Measurements from ENCODE around the gene KIF7. TPM values are rescaled to one million over a fixed set of nuclear protein-coding genes. Genes with fewer than 3 reads are reported as not detected.

Gene KIF7
- total RNA-seq, 1 experiment from 2014 or later = 8.2 TPM

DNA sequence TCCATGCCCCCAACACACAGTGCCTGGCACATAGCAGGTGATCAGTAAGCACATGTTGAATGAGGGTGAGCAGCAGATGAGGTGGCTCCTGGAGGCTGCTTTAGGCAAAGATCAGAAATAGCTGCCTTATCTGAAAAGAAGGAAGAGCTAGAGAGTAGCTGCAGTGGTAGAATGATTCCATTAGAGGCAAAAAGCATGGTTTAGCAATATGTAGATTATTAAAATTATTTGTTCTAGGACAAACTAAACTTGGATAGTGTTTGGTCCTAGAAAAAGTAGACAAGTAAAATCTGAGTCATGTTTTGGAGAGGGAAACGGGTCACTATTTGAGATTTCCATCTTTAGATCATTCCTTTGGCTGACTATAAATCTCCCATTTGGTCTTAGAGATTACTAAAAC is 32.1 kb downstream of the KIF7 start:
- no peaks in the 10 kb centered on the region; the same call in 1 of the 2 replicates for H3K36me3 ChIP-seq (ENCODE audit: control insufficient read depth, insufficient read depth, low read length)
- CTCF ChIA-PET = interaction anchor here (0.6 kb wide), 2 partner anchors 72 to 130 kb away, joined by 3 read pairs; no protein-coding TSS in a partner anchor

DNA sequence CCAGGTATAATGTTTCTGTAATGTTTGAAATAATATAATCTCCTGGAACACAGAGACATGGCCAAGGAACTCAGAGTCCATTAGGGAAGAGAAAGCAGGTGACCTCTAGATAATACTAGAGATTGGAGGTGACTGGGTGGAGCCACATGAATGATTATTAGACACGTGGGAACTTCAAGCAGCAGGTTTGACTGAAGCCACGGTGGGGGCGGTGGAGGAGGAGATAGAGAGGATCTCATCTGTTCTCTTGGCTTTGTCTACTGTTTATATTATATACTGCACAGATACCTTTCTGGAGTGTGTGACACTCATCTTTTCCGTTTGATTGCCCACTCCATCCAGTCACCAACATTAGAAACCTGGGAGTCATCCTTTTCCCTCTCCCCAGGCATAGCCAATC is 33.7 kb downstream of the KIF7 start:
- DNase-seq = no peak
- POLR2A ChIA-PET = no interaction called here
- intact Hi-C loops (cut with micrococcal nuclease; ENCODE audit: unreplicated experiment) = no loop called here
- Histone ChIP-seq H3K4me3 (ENCODE audit: low read depth, low read length) (no peak overlapping the region), H3K27me3 (replicated peaks; ENCODE audit: control insufficient read depth, insufficient read depth, low read length) (no peaks in the 10 kb centered on the region), H3K4me1 (no peaks in the 10 kb centered on the region), H3K9me3 (no peaks in the 10 kb centered on the region), H3K36me3 (ENCODE audit: control insufficient read depth, insufficient read depth, low read length) (no peaks in the 10 kb centered on the region; the same call in 1 of the 2 replicates)
- Mint-ChIP-seq H3K4me3 (ENCODE audit: unreplicated experiment) (no peak overlapping the region), H3K27ac (ENCODE audit: unreplicated experiment) (no peak overlapping the region), H3K9me3 (ENCODE audit: unreplicated experiment) (no peaks in the 10 kb centered on the region), H3K4me1 (ENCODE audit: low read depth, unreplicated experiment) (no peaks in the 10 kb centered on the region), H3K27me3 (ENCODE audit: insufficient read depth, unreplicated experiment) (no peaks in the 10 kb centered on the region), H3K36me3 (ENCODE audit: insufficient read depth, unreplicated experiment) (peaks cover 87% of the 10 kb centered on the region)
- TF ChIP-seq, protein P1, sequence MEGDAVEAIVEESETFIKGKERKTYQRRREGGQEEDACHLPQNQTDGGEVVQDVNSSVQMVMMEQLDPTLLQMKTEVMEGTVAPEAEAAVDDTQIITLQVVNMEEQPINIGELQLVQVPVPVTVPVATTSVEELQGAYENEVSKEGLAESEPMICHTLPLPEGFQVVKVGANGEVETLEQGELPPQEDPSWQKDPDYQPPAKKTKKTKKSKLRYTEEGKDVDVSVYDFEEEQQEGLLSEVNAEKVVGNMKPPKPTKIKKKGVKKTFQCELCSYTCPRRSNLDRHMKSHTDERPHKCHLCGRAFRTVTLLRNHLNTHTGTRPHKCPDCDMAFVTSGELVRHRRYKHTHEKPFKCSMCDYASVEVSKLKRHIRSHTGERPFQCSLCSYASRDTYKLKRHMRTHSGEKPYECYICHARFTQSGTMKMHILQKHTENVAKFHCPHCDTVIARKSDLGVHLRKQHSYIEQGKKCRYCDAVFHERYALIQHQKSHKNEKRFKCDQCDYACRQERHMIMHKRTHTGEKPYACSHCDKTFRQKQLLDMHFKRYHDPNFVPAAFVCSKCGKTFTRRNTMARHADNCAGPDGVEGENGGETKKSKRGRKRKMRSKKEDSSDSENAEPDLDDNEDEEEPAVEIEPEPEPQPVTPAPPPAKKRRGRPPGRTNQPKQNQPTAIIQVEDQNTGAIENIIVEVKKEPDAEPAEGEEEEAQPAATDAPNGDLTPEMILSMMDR (IDR thresholded peaks at IDR 0.05; ENCODE audit: insufficient read depth in 1 of 2, low read depth in 1 of 2, low read length in 1 of 2, severe bottlenecking in 1 of 2, unreplicated experiment in 1 of 2) = no peak
- CTCF ChIA-PET = no interaction called here
- no TSS peak for BruUV-seq (replicated peaks)

More for the DNA sequence above, 32.1 kb downstream of the KIF7 start:
- no peaks in the 10 kb centered on the region for H3K9me3 ChIP-seq
- BruUV-seq (replicated peaks) = no TSS peak
- DNase-seq = no peak
- no peak overlapping the region for H3K4me3 ChIP-seq (ENCODE audit: low read depth, low read length)
- H3K9me3 Mint-ChIP-seq (ENCODE audit: unreplicated experiment) = no peaks in the 10 kb centered on the region
- no peaks in the 10 kb centered on the region for H3K4me1 Mint-ChIP-seq (ENCODE audit: low read depth, unreplicated experiment)
- H3K27me3 ChIP-seq (replicated peaks; ENCODE audit: control insufficient read depth, insufficient read depth, low read length) = no peaks in the 10 kb centered on the region
- peaks cover 88% of the 10 kb centered on the region for H3K36me3 Mint-ChIP-seq (ENCODE audit: insufficient read depth, unreplicated experiment)
- POLR2A ChIA-PET = no interaction called here
- H3K4me1 ChIP-seq = no peaks in the 10 kb centered on the region
- intact Hi-C loops (cut with micrococcal nuclease; ENCODE audit: unreplicated experiment) = no loop called here
- H3K4me3 Mint-ChIP-seq (ENCODE audit: unreplicated experiment) = no peak overlapping the region
- no peak overlapping the region for H3K27ac Mint-ChIP-seq (ENCODE audit: unreplicated experiment)
- H3K27me3 Mint-ChIP-seq (ENCODE audit: insufficient read depth, unreplicated experiment) = no peaks in the 10 kb centered on the region
- TF ChIP-seq, protein P1 (IDR thresholded peaks at IDR 0.05; ENCODE audit: insufficient read depth in 1 of 2, low read depth in 1 of 2, low read length in 1 of 2, severe bottlenecking in 1 of 2, unreplicated experiment in 1 of 2) = no peak

DNA sequence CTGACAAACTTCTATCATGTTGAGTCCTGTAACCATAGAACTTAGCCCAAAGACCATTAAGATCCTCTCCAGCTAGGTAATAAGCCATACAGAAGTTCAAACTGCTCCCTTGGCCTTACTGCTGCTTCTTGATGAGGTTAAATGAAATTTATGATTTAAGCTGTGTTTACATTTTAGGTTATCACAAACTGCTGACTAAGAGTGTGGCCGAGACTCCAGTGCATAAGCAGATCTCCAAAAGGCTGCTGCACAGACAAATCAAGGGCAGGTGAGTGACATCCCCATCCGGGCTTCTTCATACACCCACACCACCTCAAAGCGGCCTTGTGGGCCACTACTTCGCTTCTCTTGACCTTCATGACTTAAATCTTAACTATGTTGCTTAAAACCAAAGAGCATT is 39.0 kb downstream of the KIF7 start:
- H3K9me3 Mint-ChIP-seq (ENCODE audit: unreplicated experiment) = peaks cover 10% of the 10 kb centered on the region
- no TSS peak for BruUV-seq (replicated peaks)
- no peaks in the 10 kb centered on the region for H3K4me1 ChIP-seq
- H3K27me3 ChIP-seq (replicated peaks; ENCODE audit: control insufficient read depth, insufficient read depth, low read length) = no peaks in the 10 kb centered on the region
- peaks cover 81% of the 10 kb centered on the region for H3K36me3 Mint-ChIP-seq (ENCODE audit: insufficient read depth, unreplicated experiment)
- no peaks in the 10 kb centered on the region for H3K27me3 Mint-ChIP-seq (ENCODE audit: insufficient read depth, unreplicated experiment)
- no peak overlapping the region for H3K4me3 ChIP-seq (ENCODE audit: low read depth, low read length)
- no peak for DNase-seq
- no peak overlapping the region for H3K4me3 Mint-ChIP-seq (ENCODE audit: unreplicated experiment)
- no peak overlapping the region for H3K27ac Mint-ChIP-seq (ENCODE audit: unreplicated experiment)
- H3K9me3 ChIP-seq = no peaks in the 10 kb centered on the region
- TF ChIP-seq, protein P1 (IDR thresholded peaks at IDR 0.05; ENCODE audit: insufficient read depth in 1 of 2, low read depth in 1 of 2, low read length in 1 of 2, severe bottlenecking in 1 of 2, unreplicated experiment in 1 of 2) = no peak
- no peaks in the 10 kb centered on the region; the same call in 1 of the 2 replicates for H3K36me3 ChIP-seq (ENCODE audit: control insufficient read depth, insufficient read depth, low read length)
- intact Hi-C loops (cut with micrococcal nuclease; ENCODE audit: unreplicated experiment) = no loop called here
- ChIA-PET CTCF (no interaction called here), POLR2A (no interaction called here)
- no peaks in the 10 kb centered on the region for H3K4me1 Mint-ChIP-seq (ENCODE audit: low read depth, unreplicated experiment)

Data from Caco-2 (cell line).